Activated naive CD8-positive, alpha-beta T cell treated with anti-CD3 and anti-CD28 coated beads, Interleukin-2, amount 50 U/mL, for 24 hours (primary cell): ENCODE data around the gene ZNRF2.
"Not testable (repeated sequence)": the region's sequence is repeated elsewhere in the genome, so short reads cannot be mapped to it uniquely, and the experiment has no call there.

Source experiments
- ATAC-seq: fragments of 150-1000 bp; cut with Tn5 transposase; one replicate; pipeline ENCODE4 v1.10.0; 2021
- DNase-seq: peaks from one replicate; pipeline ENCODE4 v3.0.0; 2021
- H3K27ac Mint-ChIP-seq: one replicate; pipeline ENCODE4 v1.8.0; 2021; ENCODE audit warnings: mild to moderate bottlenecking, mixed read lengths
- H3K27me3 Mint-ChIP-seq: one replicate; pipeline ENCODE4 v1.8.0; 2021; ENCODE audit warnings: mixed read lengths
- H3K36me3 Mint-ChIP-seq: one replicate; pipeline ENCODE4 v1.8.0; 2021; ENCODE audit warnings: low read depth, mixed read lengths
- H3K4me1 Mint-ChIP-seq: one replicate; pipeline ENCODE4 v1.8.0; 2021; ENCODE audit warnings: mixed read lengths
- H3K4me3 Mint-ChIP-seq: one replicate; pipeline ENCODE4 v1.8.0; 2021; ENCODE audit warnings: mild to moderate bottlenecking, moderate library complexity, mixed read lengths
- H3K9me3 Mint-ChIP-seq: one replicate; pipeline ENCODE4 v1.8.0; 2021; ENCODE audit warnings: mixed read lengths

ZNRF2 gene

DNA sequence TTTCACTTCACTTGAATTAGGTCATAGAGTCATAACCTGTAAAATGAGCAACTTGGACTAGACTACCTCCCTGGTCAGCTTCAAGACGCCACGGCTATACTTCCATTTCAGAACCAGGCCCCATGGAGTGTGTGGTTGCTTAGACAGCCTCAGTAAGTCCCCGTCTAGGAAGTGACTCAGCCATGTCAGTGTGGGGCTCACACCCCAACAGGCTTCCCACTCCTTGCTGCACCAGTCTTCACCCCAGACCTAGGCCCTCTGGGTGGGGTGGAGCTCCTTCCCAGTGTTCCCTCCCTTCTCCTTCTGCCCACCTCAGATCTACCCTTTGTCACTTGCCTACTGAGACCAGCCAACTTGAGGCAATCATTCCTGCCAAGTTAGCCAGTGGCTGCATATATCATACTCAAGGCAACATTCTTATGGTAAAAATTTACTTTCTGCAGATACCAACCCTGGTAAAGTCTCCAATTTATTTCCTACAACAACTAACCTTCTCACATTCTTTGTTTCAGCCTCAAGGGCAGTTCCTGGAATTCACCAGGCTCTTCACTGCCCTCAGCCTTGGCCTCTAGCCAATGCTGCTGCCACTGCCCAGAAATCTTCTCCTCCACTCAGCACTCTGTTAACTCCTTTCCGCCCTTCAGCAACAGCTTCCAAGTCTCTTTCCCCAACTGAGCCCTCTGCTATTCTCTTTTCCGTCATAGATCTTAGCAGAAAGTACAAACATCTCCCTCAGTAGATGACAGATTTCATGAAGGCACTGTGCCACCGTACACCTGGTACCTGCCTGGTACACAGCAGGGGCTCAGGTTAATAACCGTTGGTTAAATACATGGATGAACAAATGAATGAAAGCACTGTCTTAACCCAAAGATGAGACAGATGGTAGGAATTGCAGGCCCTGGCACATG lies 31.3 kb upstream of the ZNRF2 start:
- ATAC-seq = peak; percentile 68
- H3K4me1 Mint-ChIP-seq = peaks cover 15% of the 10 kb centered on the region
- H3K27ac Mint-ChIP-seq = no peak overlapping the region
- DNase-seq = no peak
- no peaks in the 10 kb centered on the region for H3K36me3 Mint-ChIP-seq
- H3K4me3 Mint-ChIP-seq = no peak overlapping the region
- peaks cover 2% of the 10 kb centered on the region for H3K27me3 Mint-ChIP-seq
- no peaks in the 10 kb centered on the region for H3K9me3 Mint-ChIP-seq

DNA sequence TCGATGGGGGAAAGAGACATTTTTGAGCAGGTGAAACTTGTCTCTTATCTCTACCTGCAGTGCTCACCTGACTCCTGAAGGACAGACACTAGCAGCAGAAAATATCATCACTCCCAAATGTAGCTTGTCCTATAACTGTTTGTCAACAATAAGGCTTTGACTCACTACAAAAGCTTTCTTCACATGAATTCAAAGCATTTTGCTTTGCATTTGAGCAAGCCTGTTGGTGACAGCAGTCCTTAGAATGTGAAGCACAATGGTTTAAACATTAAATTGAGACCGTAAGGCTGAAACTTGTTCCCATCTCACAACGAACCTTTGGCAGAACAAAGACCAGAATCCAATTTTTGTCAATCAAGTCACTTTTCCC lies 30.6 kb upstream of the ZNRF2 start:
- H3K4me3 Mint-ChIP-seq = no peak overlapping the region
- no peaks in the 10 kb centered on the region for H3K36me3 Mint-ChIP-seq
- ATAC-seq (no peak), DNase-seq (no peak)
- no peak overlapping the region for H3K27ac Mint-ChIP-seq
- peaks cover 2% of the 10 kb centered on the region for H3K27me3 Mint-ChIP-seq
- H3K4me1 Mint-ChIP-seq = peaks cover 15% of the 10 kb centered on the region
- no peaks in the 10 kb centered on the region for H3K9me3 Mint-ChIP-seq

DNA sequence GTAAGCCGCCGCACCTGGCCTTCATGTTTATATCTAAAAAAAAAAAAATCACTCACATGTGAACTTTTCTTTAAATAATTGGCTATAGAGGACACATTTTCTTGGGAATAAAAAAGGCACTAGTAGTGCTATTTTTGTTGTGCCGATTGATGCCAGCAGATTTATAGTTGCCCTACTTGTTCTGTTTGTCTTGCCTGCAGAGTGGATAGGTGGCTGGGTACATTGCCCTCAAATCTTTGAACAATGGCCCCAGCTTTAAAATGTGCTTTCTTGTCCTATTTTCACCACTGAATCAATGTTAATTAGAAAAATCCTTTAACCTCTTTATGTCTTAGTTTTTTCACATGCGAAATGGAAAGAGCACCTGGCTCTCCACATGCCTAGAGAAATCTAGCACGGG lies 30.1 kb upstream of the ZNRF2 start:
- no peak overlapping the region for H3K27ac Mint-ChIP-seq
- peaks cover 14% of the 10 kb centered on the region for H3K4me1 Mint-ChIP-seq

DNA sequence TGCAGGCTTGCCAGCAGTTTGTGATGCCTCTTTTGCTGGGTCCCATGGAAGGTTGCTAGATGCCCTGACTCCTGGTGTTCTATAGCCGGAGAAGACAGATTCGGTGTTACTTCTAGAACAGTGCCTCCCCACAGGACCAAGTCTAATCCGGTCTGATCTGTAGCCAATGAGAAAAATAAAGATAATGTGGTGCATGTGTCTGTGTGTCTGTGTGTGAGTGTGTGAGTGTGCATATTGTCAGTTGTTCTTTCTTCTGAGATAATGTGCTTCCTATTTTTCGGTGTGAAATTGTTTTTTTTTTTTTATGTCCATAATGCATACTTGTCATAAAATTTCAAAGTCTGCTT lies 29.7 kb upstream of the ZNRF2 start:
- peaks cover 10% of the 10 kb centered on the region for H3K4me1 Mint-ChIP-seq
- no peak overlapping the region for H3K4me3 Mint-ChIP-seq
- H3K27me3 Mint-ChIP-seq = peaks cover 2% of the 10 kb centered on the region
- DNase-seq = no peak
- H3K36me3 Mint-ChIP-seq = no peaks in the 10 kb centered on the region
- H3K9me3 Mint-ChIP-seq = no peaks in the 10 kb centered on the region
- H3K27ac Mint-ChIP-seq = no peak overlapping the region
- ATAC-seq = no peak

More for the DNA sequence above, 30.1 kb upstream of the ZNRF2 start:
- H3K36me3 Mint-ChIP-seq = no peaks in the 10 kb centered on the region
- H3K4me3 Mint-ChIP-seq = no peak overlapping the region
- no peaks in the 10 kb centered on the region for H3K9me3 Mint-ChIP-seq
- ATAC-seq = no peak
- DNase-seq = no peak
- peaks cover 2% of the 10 kb centered on the region for H3K27me3 Mint-ChIP-seq

DNA sequence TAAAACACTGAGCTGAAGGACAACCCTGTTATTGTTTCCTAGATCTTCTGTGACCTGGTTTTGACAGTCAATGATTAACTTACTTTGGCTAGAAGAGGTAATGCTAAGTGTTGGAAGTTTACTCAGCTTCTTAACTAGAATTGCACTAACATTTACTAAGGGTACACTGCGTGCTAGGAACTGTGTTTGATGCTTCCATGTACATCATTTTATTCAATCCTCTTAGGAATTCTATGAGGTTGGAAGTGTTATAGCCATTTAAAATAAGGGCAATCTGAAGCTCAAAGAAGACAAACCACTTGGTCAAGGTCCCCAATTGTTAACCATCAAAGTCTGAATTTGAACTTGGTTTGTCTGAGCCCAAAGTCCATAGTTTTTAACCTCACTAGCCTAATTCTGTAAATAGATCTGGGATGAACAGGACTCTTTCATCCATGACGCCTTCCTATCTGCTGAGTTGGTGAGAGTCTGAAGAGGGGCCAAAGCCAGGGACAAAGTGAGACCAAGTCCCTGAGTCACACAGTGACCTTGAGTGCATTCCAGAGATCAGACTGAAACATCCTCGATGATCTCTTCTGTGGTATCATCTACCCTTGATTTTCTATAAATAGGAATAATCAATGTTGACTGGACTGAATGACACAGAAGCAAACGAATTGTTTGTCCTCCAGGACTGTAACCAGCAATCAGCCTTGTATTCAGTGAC lies 29.2 kb upstream of the ZNRF2 start:
- Mint-ChIP-seq H3K4me1 (peaks cover 7% of the 10 kb centered on the region), H3K4me3 (no peak overlapping the region), H3K9me3 (no peaks in the 10 kb centered on the region), H3K27ac (no peak overlapping the region), H3K27me3 (peaks cover 2% of the 10 kb centered on the region), H3K36me3 (no peaks in the 10 kb centered on the region)
- ATAC-seq (no peak), DNase-seq (no peak)

DNA sequence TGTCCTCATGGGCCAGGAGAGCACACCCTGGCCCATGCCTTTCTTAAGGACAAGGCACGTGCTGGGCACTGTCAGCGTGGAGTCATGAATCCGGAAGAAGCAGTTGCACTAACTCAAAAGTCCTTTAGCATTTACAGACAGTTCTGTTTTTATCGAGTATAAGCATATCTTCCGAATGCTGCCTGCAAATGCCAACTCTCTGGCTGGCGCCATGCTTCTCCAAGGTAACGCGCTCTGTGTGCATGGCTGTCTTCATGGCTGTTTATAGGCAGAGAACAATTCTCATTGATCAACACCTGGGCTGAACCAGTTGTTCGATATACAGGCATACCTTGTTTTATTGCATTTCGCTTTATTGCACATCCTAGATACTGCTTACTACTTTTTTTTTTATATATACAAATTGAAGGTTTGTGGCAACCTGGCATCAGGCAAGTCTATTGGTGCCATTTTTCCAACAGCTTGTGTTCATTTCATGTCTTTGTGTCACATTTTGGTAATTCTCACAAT lies 28.0 kb upstream of the ZNRF2 start:
- peaks cover 2% of the 10 kb centered on the region for H3K27me3 Mint-ChIP-seq
- no peak overlapping the region for H3K4me3 Mint-ChIP-seq
- DNase-seq = no peak
- H3K9me3 Mint-ChIP-seq = no peaks in the 10 kb centered on the region
- no peak for ATAC-seq
- H3K27ac Mint-ChIP-seq = no peak overlapping the region
- H3K36me3 Mint-ChIP-seq = no peaks in the 10 kb centered on the region
- H3K4me1 Mint-ChIP-seq = peaks cover 2% of the 10 kb centered on the region

DNA sequence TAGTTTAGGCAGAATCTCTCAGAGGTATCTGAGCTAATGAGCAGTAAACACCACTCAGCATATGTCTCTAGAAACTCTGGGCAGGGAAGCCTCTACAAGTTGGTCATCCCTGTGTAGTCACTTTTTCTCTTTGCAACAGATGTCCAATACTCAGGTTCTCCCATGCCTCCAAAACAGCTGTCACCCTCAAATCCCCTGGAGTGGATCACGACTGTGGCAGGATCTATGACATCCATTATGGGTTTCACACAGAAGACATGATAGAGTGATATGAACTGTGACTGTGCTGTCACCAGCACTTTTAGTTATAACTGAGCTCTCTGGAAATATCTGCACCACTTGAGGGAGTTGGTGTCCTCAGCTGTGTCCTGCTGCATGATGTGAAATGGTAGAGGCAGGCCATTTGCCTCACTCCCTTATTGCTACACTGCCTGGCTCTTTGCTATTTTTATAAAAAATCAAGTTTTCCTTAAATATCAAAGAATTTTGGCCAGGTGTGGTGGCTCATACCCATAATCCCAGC lies 24.1 kb upstream of the ZNRF2 start:
- no peak overlapping the region for H3K4me3 Mint-ChIP-seq
- H3K27ac Mint-ChIP-seq = no peak overlapping the region
- H3K36me3 Mint-ChIP-seq = no peaks in the 10 kb centered on the region
- peaks cover 3% of the 10 kb centered on the region for H3K27me3 Mint-ChIP-seq
- H3K4me1 Mint-ChIP-seq = no peaks in the 10 kb centered on the region
- ATAC-seq (no peak), DNase-seq (no peak)
- no peaks in the 10 kb centered on the region for H3K9me3 Mint-ChIP-seq

DNA sequence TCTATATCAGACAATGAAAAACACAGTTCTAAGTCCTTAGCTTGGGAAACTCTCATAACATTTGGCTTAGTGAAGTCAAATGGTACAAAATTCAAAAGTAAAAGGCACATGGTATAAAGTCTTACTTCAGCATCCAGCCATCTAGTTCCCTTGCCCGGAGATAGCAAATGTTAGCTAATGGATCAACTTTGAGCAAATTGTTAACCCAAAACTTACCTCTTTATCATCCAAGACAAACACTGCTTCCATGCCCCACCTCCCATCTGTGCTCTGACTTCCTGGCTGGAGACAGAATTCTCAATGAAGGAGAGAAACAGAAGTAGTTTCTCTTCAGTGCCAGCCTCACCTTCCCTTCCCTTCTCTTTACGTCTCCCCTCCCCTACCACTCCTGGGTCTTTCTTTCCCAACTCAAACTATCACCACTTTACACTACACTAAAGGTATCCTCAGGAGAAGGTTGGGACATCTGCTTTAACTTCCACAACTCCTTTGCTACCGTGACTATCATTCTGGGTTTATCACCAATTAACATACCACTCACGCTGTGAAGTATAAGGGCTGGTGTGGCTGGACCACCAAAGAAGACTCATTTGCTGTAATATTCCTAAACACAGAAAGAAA lies 21.2 kb upstream of the ZNRF2 start:
- no peaks in the 10 kb centered on the region for H3K36me3 Mint-ChIP-seq
- DNase-seq = no peak
- no peak overlapping the region for H3K4me3 Mint-ChIP-seq
- no peak for ATAC-seq
- no peaks in the 10 kb centered on the region for H3K4me1 Mint-ChIP-seq
- no peak overlapping the region for H3K27ac Mint-ChIP-seq
- peaks cover 3% of the 10 kb centered on the region for H3K27me3 Mint-ChIP-seq
- no peaks in the 10 kb centered on the region for H3K9me3 Mint-ChIP-seq

DNA sequence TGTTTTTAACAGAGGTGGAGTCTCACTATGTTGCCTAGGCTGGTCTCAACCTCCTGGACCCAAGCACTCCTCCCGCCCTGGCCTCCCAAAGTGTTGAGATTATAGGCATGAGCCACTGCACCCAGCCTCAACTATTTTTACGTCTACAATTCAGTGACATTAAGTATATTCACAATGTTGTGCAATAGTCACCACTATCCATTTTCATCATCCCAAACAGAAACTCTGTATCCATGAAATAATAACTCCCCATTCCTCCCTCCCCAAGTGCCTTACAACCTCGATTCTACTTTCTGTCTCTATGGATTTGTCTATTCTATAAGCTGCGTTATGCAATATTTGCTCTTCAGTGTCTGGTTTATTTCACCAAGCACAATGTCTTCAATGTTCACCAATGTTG lies 20.3 kb upstream of the ZNRF2 start:
- no peaks in the 10 kb centered on the region for H3K4me1 Mint-ChIP-seq
- no peak overlapping the region for H3K27ac Mint-ChIP-seq
- no peaks in the 10 kb centered on the region for H3K36me3 Mint-ChIP-seq

DNA sequence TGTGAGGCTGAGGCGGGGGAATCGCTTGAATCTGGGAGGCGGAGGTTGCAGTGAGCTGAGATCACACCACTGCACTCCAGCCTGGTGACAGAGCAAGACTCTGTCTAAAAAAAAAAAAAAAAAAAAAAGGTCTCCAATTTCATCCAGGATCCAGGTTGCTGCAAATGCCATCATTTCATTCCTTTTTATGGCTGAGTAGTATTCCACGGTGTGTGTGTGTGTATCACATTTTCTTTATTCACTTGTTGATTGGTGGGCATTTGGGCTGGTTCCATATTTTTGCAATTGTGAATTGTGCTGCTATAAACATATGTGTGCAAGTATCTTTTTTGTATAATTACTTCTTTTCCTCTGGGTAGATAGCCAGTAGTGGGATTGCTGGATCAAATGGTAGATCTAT lies 19.2 kb upstream of the ZNRF2 start:
- not testable (repeated sequence) for H3K27ac Mint-ChIP-seq, H3K9me3 Mint-ChIP-seq, ATAC-seq, H3K36me3 Mint-ChIP-seq, DNase-seq, H3K27me3 Mint-ChIP-seq, H3K4me3 Mint-ChIP-seq, H3K4me1 Mint-ChIP-seq

More for the DNA sequence above, 20.3 kb upstream of the ZNRF2 start:
- ATAC-seq (no peak), DNase-seq (no peak)
- no peaks in the 10 kb centered on the region for H3K9me3 Mint-ChIP-seq
- H3K27me3 Mint-ChIP-seq = peaks cover 3% of the 10 kb centered on the region
- no peak overlapping the region for H3K4me3 Mint-ChIP-seq

DNA sequence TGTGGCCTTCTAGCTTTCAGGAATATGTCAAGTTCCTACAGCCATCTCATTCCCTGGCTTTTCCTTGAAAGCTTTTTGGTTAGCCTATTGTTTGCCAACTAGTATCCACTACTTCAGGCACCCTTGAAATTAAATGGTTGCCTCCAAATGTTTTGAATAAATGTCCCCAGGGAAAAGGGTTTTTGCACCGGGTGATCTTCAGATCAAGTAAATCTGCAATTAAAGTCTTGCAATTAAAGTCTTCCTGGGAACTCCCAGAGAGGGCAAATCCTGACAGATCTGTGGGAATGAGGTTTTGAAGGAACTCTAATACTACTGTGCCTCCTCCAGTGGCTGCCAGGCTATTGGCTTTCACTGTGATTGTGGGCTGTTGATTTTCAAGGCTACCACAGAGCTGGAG lies 17.7 kb upstream of the ZNRF2 start:
- Mint-ChIP-seq H3K4me1 (no peaks in the 10 kb centered on the region), H3K9me3 (no peaks in the 10 kb centered on the region), H3K27me3 (peaks cover 3% of the 10 kb centered on the region), H3K4me3 (no peak overlapping the region), H3K27ac (no peak overlapping the region), H3K36me3 (no peaks in the 10 kb centered on the region)
- DNase-seq = no peak
- ATAC-seq = no peak

DNA sequence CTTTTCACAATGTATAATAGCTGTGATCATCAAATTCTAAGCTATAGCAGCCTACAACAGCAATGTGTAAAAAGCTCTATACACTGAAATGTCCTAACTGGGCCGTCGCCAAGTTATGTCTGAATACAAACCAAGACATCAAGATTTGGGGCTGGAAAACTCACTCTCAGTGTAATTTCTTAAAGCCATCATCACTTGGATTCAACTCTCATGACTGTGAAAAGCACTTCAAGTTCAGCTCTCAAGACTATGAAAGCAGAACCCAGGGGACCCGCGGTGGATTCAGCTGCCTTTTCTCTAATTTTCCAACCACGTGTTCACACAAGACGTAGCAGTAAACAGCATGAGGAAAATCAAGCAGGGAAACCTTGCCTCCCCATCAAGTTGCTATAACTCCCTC lies 15.8 kb upstream of the ZNRF2 start:
- Mint-ChIP-seq H3K36me3 (no peaks in the 10 kb centered on the region), H3K27ac (no peak overlapping the region), H3K27me3 (peaks cover 3% of the 10 kb centered on the region), H3K4me1 (no peaks in the 10 kb centered on the region), H3K9me3 (no peaks in the 10 kb centered on the region), H3K4me3 (no peak overlapping the region)
- no peak for DNase-seq
- no peak for ATAC-seq

DNA sequence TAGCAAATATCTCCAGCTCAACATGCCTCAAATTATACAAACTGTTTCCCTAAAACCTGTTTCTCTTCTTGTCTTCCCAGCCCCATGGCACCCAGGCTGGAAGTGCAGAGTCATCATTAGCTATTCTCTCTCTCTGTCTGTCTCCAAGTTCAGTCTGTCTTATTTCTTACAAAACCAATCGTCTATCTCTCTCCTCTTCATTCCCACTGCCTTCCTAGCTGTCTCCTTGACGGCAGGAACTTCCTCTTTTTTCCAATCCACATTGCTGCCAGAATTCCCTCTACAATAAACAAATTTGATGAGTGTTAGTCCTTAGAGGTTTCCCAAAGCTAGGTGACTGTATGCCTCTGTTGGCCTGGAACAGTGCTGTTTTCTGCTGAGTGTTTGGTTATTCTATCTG lies 14.9 kb upstream of the ZNRF2 start:
- ATAC-seq = no peak
- H3K4me1 Mint-ChIP-seq = no peaks in the 10 kb centered on the region
- H3K27me3 Mint-ChIP-seq = peaks cover 3% of the 10 kb centered on the region

DNA sequence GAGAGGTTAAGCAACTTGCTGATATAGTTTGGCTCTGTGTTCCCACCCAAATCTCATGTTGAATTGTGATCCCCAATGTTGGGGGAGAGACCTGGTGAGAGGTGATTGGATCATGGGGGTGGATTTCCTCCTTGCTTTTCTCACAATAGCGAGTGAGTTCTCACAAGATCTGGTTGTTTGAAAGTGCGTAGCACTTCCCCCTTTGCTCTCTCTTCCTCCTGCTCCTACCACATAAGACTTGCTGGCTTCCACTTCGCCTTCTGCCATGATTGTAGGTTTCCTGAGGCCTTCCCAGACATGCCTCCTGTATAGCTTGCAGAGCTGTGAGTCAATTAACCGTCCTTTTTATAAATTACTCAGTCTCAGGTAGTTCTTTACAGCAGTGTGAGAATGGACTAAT lies 13.5 kb upstream of the ZNRF2 start:
- no peaks in the 10 kb centered on the region for H3K4me1 Mint-ChIP-seq
- ATAC-seq (no peak), DNase-seq (no peak)
- H3K36me3 Mint-ChIP-seq = no peaks in the 10 kb centered on the region
- no peaks in the 10 kb centered on the region for H3K9me3 Mint-ChIP-seq
- H3K4me3 Mint-ChIP-seq = no peak overlapping the region
- H3K27ac Mint-ChIP-seq = no peak overlapping the region
- no peaks in the 10 kb centered on the region for H3K27me3 Mint-ChIP-seq

More for the DNA sequence above, 14.9 kb upstream of the ZNRF2 start:
- H3K36me3 Mint-ChIP-seq = no peaks in the 10 kb centered on the region
- no peak for DNase-seq
- H3K27ac Mint-ChIP-seq = no peak overlapping the region
- H3K4me3 Mint-ChIP-seq = no peak overlapping the region
- H3K9me3 Mint-ChIP-seq = no peaks in the 10 kb centered on the region

DNA sequence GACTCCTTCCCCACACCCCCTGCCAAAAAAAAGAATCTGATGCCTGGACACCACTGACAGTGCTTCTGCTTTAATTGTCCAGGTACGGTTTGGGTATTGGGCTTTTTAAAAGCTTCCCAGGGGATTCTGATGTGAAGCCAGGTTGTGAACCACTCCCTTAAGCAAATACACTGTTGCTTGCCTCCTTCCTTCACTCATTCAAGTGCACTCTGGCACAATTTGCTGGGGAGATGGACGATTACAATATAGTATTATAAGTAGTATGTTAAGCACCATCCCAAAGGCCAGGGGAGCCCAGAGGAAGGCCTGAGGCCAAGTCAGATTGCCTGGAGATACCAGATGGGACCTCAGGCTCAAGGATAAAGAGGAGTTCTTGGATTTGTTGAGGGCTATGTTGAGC lies 12.3 kb upstream of the ZNRF2 start:
- H3K4me1 Mint-ChIP-seq = peaks cover 3% of the 10 kb centered on the region

More for the DNA sequence above, 12.3 kb upstream of the ZNRF2 start:
- H3K9me3 Mint-ChIP-seq = no peaks in the 10 kb centered on the region
- H3K36me3 Mint-ChIP-seq = no peaks in the 10 kb centered on the region
- no peak for ATAC-seq
- no peak overlapping the region for H3K4me3 Mint-ChIP-seq
- DNase-seq = no peak
- H3K27ac Mint-ChIP-seq = no peak overlapping the region
- H3K27me3 Mint-ChIP-seq = no peaks in the 10 kb centered on the region
